ENCODE measurements around the gene DROSHA. TPM values are rescaled to one million over a fixed set of nuclear protein-coding genes. Genes with fewer than 3 reads are reported as not detected.
"Not testable (repeated sequence)": the region's sequence is repeated elsewhere in the genome, so short reads cannot be mapped to it uniquely, and the experiment has no call there.

Gene DROSHA, protein sequence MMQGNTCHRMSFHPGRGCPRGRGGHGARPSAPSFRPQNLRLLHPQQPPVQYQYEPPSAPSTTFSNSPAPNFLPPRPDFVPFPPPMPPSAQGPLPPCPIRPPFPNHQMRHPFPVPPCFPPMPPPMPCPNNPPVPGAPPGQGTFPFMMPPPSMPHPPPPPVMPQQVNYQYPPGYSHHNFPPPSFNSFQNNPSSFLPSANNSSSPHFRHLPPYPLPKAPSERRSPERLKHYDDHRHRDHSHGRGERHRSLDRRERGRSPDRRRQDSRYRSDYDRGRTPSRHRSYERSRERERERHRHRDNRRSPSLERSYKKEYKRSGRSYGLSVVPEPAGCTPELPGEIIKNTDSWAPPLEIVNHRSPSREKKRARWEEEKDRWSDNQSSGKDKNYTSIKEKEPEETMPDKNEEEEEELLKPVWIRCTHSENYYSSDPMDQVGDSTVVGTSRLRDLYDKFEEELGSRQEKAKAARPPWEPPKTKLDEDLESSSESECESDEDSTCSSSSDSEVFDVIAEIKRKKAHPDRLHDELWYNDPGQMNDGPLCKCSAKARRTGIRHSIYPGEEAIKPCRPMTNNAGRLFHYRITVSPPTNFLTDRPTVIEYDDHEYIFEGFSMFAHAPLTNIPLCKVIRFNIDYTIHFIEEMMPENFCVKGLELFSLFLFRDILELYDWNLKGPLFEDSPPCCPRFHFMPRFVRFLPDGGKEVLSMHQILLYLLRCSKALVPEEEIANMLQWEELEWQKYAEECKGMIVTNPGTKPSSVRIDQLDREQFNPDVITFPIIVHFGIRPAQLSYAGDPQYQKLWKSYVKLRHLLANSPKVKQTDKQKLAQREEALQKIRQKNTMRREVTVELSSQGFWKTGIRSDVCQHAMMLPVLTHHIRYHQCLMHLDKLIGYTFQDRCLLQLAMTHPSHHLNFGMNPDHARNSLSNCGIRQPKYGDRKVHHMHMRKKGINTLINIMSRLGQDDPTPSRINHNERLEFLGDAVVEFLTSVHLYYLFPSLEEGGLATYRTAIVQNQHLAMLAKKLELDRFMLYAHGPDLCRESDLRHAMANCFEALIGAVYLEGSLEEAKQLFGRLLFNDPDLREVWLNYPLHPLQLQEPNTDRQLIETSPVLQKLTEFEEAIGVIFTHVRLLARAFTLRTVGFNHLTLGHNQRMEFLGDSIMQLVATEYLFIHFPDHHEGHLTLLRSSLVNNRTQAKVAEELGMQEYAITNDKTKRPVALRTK (N-terminal part only)
- polyA plus RNA-seq (ENCODE audit: insufficient read length in 3 of 3): 10 to 100 TPM; 77.5 to 95.0 (median 85.5) TPM
- long read RNA-seq, donor 1, partial matches to known transcripts: 0 of 3 reads
- long read RNA-seq, donor 1, other reads (novel, unspliced or antisense): 0 of 3 reads
- long read RNA-seq, donor 2, partial matches to known transcripts: 14 of 18 reads
- long read RNA-seq, donor 2, other reads (novel, unspliced or antisense): 0 of 18 reads
- long read RNA-seq, donor 3, full-length matches to known transcripts: 9 of 29 reads
- long read RNA-seq, donor 3, partial matches to known transcripts: 20 of 29 reads
- long read RNA-seq, donor 3, other reads (novel, unspliced or antisense): 0 of 29 reads
- long read RNA-seq, donor 4, partial matches to known transcripts: 45 of 49 reads
- long read RNA-seq, donor 4, other reads (novel, unspliced or antisense): 0 of 49 reads
- long read RNA-seq, donor 5, partial matches to known transcripts: 0 of 2 reads
- long read RNA-seq, donor 5, other reads (novel, unspliced or antisense): 0 of 2 reads
- long read RNA-seq, donor 6, partial matches to known transcripts: 8 of 13 reads
- long read RNA-seq, donor 6, other reads (novel, unspliced or antisense): 0 of 13 reads
- long read RNA-seq, donor 7, transcript DROSHA-221 (3 exons, 567 nt): major isoform, 5 of 13 reads
- long read RNA-seq, donor 7, partial matches to known transcripts: 8 of 13 reads
- long read RNA-seq, donor 7, other reads (novel, unspliced or antisense): 0 of 13 reads
- long read RNA-seq, donor 8, partial matches to known transcripts: 6 of 9 reads
- long read RNA-seq, donor 8, other reads (novel, unspliced or antisense): 0 of 9 reads
- long read RNA-seq, donor 9, transcript DROSHA-221 (3 exons, 567 nt): major isoform, 5 of 26 reads
- long read RNA-seq, donor 9, partial matches to known transcripts: 17 of 26 reads
- long read RNA-seq, donor 9, other reads (novel, unspliced or antisense): 0 of 26 reads
- long read RNA-seq, donor 10, transcript DROSHA-221 (3 exons, 567 nt): major isoform, 5 of 27 reads
- long read RNA-seq, donor 10, partial matches to known transcripts: 21 of 27 reads
- long read RNA-seq, donor 10, other reads (novel, unspliced or antisense): 0 of 27 reads
- long read RNA-seq, donor 11, partial matches to known transcripts: 6 of 10 reads
- long read RNA-seq, donor 11, other reads (novel, unspliced or antisense): 0 of 10 reads
- long read RNA-seq, donor 12, partial matches to known transcripts: 19 of 22 reads
- long read RNA-seq, donor 12, other reads (novel, unspliced or antisense): 0 of 22 reads
- long read RNA-seq, donor 13, transcript DROSHA-221 (3 exons, 567 nt): major isoform, 8 of 17 reads
- long read RNA-seq, donor 13, partial matches to known transcripts: 8 of 17 reads
- long read RNA-seq, donor 13, other reads (novel, unspliced or antisense): 0 of 17 reads
- long read RNA-seq, donor 14, full-length matches to known transcripts: 9 of 51 reads
- long read RNA-seq, donor 14, partial matches to known transcripts: 42 of 51 reads
- long read RNA-seq, donor 14, other reads (novel, unspliced or antisense): 0 of 51 reads
- long read RNA-seq, donor 15, full-length matches to known transcripts: 7 of 7 reads
- long read RNA-seq, donor 15, partial matches to known transcripts: 0 of 7 reads
- long read RNA-seq, donor 15, other reads (novel, unspliced or antisense): 0 of 7 reads
- long read RNA-seq, donor 16, full-length matches to known transcripts: 6 of 34 reads
- long read RNA-seq, donor 16, partial matches to known transcripts: 28 of 34 reads
- long read RNA-seq, donor 16, other reads (novel, unspliced or antisense): 0 of 34 reads

- DNase-seq: peak; percentile 97
These were observed at the start of gene DROSHA, which contains the start of gene C5orf22 for GRCh38 chr5:31531888-31532547. Gene DROSHA (minus strand): TSS chr5:31532093. CDS start chr5:31529059, 3,034 bp downstream. Gene C5orf22 (plus strand): TSS chr5:31532301. CDS start chr5:31532393, 92 bp downstream.

DNA sequence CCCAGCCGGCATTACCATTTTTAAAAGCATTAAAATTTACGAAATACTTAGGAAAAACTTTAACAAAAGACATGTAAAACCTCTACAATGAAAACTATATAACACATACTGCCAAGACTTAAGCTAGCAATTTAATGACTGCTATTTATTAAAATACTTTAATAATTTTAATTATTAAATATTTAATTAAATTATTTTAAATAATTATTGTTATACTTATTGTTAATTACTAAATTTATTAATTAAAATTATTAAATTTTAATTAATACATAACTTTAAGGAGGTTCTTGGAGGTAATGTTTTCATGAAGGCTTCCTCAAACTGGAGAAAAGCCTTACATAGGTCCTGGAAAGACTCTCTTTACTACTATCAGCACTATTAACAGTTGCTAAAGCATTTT is 47.7 kb upstream of the DROSHA start:
- no peak for DNase-seq

DNA sequence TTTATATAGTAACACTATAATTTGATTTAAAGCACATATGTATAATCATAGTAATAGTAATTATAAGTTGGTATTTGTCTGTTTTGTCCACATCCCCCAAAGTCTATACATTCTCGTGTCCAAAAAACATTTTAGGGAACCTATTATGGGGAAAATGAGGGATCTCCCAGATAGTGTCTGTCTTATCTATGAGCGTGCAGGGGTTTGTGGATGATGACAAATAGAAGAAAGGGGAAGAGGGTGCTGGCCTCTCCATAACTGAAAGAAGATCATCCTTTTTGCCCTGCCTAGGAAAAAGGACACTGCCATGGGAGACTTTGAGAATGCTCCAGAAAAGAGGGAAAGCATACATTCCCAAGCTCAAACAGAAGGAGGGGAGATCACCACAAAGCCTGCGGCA is 45.5 kb upstream of the DROSHA start:
- DNase-seq: no peak

DNA sequence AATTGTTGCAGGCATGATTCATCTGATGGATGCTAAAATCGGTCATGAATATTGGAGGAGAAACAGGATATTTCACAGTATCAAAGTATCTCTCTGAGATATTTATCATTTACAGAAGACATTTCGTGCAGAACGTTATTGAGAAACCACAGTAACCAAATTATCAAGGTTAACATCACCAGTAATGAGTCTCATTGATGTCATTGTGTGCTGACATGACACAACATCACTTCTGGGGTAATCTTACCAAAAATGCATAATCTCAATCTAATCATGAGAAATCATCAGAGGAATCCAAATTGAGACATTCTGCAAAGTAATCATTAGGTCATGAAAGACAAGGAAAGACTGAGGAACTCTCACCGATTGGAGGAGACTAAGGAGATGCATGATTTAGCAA is 42.9 kb upstream of the DROSHA start:
- no peak for DNase-seq

- DNase-seq: no peak
These were observed 41.7 kb upstream of the DROSHA start for GRCh38 chr5:31573494-31574142.

DNA sequence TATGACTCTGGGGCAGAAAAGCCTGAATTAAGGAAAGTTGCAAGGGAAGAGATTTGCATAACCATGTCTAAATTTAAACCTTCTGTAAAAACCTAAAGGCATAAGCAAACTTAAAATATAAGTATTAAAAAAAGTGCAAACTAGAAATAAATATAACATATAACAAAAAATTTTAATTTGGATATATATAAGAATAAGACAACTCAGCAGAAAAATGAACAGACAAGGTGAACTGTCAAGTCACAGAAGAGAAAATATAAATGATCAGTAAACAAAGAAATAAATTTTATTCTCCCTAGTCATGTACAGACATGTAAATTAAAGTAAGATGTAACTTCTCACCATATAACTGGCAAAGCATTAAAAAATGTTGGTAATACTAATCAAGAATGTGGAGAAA is 37.2 kb upstream of the DROSHA start:
- DNase-seq: no peak

DNA sequence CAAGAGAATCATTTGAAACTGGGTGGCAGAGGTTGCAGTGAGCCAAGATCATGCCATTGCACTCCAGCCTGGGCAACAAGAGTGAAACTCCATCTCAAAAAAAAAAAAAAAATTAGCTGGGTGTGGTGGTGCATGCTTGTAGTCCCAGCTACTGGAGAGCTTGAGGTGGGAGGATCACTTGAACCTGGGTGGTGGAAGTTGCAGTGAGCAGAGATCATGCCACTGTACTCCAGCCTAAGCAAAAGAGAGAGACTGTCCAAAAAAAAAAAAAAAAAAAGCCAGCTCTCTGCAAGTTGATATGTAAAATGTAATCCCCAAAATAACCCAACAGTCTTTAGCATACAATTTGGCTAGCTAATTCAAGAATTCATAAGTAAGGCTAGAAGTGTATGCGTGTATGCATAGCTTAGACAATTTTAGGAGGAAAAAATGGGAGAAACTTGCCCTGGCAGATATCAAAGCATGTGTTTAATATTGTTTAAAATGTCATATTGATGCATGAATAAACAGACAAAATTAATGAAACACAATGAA is 36.5 kb upstream of the DROSHA start:
- no peak for DNase-seq

DNA sequence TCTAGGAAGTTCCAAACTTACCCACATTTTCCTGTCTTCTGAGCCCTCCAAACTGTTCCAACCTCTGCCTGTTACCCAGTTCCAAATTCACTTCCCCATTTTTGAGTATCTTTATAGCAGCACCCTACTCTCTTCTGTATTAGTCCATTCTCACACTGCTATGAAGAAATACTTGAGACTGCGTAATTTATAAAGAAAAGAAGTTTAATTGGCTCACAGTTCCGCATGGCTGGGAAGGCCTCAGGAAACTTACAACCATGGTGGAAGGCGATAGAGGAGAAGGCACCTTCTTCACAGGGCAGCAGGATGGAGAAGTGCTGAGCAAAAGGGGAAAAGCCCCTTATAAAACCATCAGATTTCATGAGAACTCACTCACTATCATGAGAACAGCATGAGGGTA is 34.5 kb upstream of the DROSHA start:
- DNase-seq: not testable (repeated sequence)

DNA sequence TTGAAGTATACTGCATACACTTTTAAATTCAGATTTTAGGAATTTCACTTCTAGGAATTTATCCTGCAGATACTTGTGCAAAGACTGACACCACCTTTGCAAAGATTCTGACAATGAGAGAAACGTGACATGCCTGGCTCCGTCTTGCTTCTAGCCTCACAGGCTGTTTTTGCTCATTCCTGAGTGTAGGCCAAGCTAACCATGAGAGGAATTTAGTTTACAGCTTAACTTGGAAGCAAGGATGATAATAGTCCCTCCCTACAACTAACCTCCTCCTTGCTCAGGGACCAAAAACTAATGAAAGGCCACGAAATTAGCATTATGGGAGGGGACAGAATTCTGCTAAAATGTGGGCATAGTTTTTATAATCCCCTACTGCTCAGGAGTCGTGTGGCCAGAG is 31.3 kb upstream of the DROSHA start:
- DNase-seq: no peak

DNA sequence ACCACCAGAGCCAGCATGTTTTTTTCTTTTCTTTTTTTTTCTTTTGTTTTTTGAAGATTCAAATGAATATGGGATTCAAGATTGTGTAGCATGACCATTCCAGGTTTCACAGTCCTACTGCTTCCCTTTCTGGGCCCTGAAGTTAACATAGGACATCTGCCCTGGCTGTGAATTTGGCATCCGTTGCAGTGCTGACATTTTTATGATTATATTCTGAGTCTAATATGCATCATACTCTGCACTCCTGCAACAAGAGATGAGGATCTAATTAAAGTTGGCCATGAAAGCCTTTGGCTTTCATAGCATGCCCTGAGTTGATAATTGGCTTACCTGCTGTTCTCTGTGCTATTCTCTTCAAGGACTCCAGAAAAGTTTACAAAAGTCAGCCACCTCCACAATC is 30.1 kb upstream of the DROSHA start:
- peak; percentile 4 for DNase-seq

DNA sequence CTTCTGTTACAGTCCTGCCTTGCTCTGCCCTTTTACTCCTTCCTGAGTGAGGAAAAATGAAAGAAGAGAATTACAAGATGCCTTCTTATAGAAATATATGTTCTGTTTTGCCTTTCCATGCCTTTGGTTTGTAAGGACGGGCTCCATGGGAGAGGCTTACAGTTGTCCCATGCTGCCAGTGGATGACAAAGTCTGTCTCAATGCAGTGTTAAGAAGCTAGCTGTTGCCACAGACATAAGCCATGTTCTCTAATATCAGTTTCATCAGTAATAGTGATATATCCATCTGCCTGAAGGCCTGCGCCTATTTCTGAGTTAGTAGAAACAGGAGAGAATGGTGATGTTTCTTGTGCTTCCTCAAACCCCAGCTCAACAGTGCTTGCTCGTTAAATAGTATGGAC is 28.0 kb upstream of the DROSHA start:
- DNase-seq: no peak

- DNase-seq: no peak
These were observed 24.6 kb upstream of the DROSHA start for GRCh38 chr5:31556461-31556860.

DNA sequence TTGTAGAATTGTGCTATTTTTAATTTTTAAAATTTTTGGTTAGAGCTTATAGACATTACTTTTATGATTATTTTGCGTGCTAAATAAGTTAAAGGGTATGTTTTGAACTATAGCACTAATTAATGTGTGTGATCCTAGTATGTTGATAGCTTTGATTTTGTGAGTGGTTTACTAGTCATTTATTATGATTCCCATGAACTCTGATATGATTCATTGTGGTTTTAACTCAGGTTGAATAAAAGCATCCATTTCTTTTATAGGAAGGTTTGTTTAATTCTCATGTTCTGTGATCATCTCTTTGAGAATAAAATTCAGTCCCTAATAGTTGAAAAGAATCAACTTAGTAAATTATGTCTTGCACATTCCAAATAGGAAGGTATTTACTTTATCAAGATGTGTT is 22.7 kb upstream of the DROSHA start:
- no peak for DNase-seq

DNA sequence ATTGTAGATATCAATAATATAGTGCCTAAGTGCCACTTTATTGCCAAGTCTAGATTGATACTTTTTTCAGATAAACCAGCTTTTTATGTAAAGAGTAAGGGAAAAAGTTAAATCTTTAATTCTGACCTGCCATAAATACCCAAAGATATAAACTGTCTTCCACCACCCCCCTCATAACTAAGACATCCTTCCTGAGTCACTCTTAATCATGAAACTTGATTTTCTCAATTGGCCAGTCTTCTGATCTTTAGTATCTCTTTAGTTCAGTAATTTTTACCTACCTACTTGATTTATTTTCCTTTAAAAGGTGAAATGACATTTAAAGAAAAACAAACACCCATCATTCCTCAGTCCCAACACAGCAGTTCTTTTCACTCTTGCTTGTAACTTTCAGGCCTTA is 22.0 kb upstream of the DROSHA start:
- no peak for DNase-seq

GRCh38 chr5:31551878-31552277 is 20.0 kb upstream of the DROSHA start:
- DNase-seq: no peak

GRCh38 chr5:31549114-31549513 is 17.2 kb upstream of the DROSHA start:
- DNase-seq: not testable (repeated sequence)

- no peak for DNase-seq
These were observed 6.0 kb upstream of the DROSHA start for GRCh38 chr5:31537851-31538250.
